Suprapubic skin (tissue), 4 donors: ENCODE measurements around the gene ABCC1. TPM values are rescaled to one million over a fixed set of nuclear protein-coding genes. Genes with fewer than 3 reads are reported as not detected.

ENCODE experiments used
- DNase-seq, 2 donors: peaks; one replicate each; pipeline ENCODE4 v3.0.0-alpha.2; 2019; ENCODE audit warnings: low spot score in 2 of 2
- H3K27ac ChIP-seq: fragments of 200-600 bp; sonication (generic); one replicate; pipeline ENCODE4 v1.5.1; 2019
- H3K27me3 ChIP-seq: fragments of 200-600 bp; sonication (generic); one replicate; pipeline ENCODE4 v1.5.1; 2019
- H3K36me3 ChIP-seq: fragments of 200-600 bp; sonication (generic); one replicate; pipeline ENCODE4 v1.5.1; 2019
- H3K4me1 ChIP-seq: fragments of 200-600 bp; sonication (generic); one replicate; pipeline ENCODE4 v1.5.1; 2019
- H3K4me3 ChIP-seq: fragments of 200-600 bp; sonication (generic); one replicate; pipeline ENCODE4 v1.5.1; 2019; ENCODE audit warnings: mild to moderate bottlenecking
- H3K9me3 ChIP-seq: fragments of 200-600 bp; sonication (generic); one replicate; pipeline ENCODE4 v1.5.1; 2019
- EP300 ChIP-seq: sonication (generic); formaldehyde crosslinking; IDR thresholded peaks from one replicate; pipeline ENCODE4 v1.6.1; 2017; ENCODE audit warnings: antibody characterized with exemption
- POLR2A ChIP-seq, 2 donors: fragments of 450-650 bp; IDR thresholded peaks; one replicate each; pipeline ENCODE4 v1.6.1; 2017; ENCODE audit warnings: antibody characterized with exemption in 2 of 2, mild to moderate bottlenecking in 2 of 2, moderate library complexity in 2 of 2
- POLR2AphosphoS5 ChIP-seq, 3 donors: sonication (generic); formaldehyde crosslinking; IDR thresholded peaks; one replicate each; pipeline ENCODE4 v1.6.1; 2017; ENCODE audit warnings: antibody characterized with exemption in 3 of 3
- WGBS: methylation state at CpG from one replicate; pipeline ENCODE4 v1.1.5; 2018; 5-methylcytosine and 5-hydroxymethylcytosine counted together
- total RNA-seq, 4 donors: library from RNA; depleted of rRNA; stranded (reverse); fragments of >200 nt; gene quantifications; one replicate each; pipeline ENCODE4 v1.1.0, GENCODE V29; 2016
- TF ChIP-seq, protein P1 (sequence below), 2 donors: fragments of 200-600 bp in 1 of 2; fragments of 450-650 bp in 1 of 2; sonication (generic) in 1 of 2; IDR thresholded peaks; one replicate each; pipeline ENCODE4 v1.5.1; 2016 to 2019; ENCODE audit warnings: antibody characterized with exemption in 2 of 2, mild to moderate bottlenecking in 1 of 2, moderate library complexity in 1 of 2

ABCC1 gene
- total RNA-seq, 4 donors from 2014 or later: 22.1 to 37.4 (median 27.2) TPM

DNA sequence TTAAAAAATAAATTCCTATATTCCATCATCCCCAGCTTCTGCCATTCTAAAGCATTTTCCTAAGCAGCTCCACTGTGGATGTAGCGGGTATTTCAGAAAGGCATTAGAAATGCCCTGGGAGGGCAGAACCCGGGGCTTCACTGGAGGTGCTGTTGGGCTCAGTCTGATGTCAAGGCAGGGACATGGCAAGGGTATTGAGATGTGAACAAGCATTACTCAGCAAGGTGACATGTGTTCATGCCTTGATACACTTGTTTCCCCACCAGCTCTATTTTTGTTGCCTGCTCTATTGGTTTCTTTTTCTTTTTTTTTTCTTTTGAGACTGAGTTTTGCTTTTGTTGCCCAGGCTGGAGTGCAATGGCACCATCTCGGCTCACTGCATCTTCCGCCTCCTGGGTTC lies 35.7 kb downstream of the ABCC1 start:
- no peak overlapping the region for H3K27ac ChIP-seq
- no peak for DNase-seq
- no peak for TF ChIP-seq EP300
- 91% methylated on average over 4 of the region's 4 CpGs for WGBS
- no peak overlapping the region for H3K4me3 ChIP-seq
- H3K36me3 ChIP-seq: no peaks in the 10 kb centered on the region
- peaks cover 5% of the 10 kb centered on the region for H3K9me3 ChIP-seq
- peaks cover 7% of the 10 kb centered on the region for H3K4me1 ChIP-seq
- no peaks in the 10 kb centered on the region for H3K27me3 ChIP-seq

DNA sequence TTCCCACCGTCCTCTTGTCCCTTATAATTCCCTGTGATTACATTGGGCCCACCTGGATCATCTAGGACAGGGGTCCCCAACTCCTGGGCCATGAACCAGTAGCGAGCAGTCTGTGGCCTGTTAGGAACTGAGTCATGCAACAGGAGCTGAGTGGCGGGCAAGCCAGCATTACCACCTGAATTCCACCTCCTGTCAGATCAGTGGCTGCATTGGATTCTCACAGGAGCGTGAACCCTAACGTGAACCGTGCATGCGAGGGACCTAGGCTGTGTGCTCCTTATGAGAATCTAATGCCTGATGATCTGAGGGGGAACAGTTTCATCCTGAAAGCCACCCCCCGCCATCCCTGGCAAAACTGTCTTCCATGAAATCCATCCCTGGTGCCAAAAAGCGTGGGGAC lies 36.8 kb downstream of the ABCC1 start:
- DNase-seq: no peak
- TF ChIP-seq, protein P1, sequence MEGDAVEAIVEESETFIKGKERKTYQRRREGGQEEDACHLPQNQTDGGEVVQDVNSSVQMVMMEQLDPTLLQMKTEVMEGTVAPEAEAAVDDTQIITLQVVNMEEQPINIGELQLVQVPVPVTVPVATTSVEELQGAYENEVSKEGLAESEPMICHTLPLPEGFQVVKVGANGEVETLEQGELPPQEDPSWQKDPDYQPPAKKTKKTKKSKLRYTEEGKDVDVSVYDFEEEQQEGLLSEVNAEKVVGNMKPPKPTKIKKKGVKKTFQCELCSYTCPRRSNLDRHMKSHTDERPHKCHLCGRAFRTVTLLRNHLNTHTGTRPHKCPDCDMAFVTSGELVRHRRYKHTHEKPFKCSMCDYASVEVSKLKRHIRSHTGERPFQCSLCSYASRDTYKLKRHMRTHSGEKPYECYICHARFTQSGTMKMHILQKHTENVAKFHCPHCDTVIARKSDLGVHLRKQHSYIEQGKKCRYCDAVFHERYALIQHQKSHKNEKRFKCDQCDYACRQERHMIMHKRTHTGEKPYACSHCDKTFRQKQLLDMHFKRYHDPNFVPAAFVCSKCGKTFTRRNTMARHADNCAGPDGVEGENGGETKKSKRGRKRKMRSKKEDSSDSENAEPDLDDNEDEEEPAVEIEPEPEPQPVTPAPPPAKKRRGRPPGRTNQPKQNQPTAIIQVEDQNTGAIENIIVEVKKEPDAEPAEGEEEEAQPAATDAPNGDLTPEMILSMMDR (IDR thresholded peaks at IDR 0.05): no peak
- TF ChIP-seq POLR2AphosphoS5 (IDR thresholded peaks at IDR 0.05) (no peak), EP300 (no peak), POLR2A (IDR thresholded peaks at IDR 0.05) (no peak)
- Histone ChIP-seq H3K27me3 (no peaks in the 10 kb centered on the region), H3K36me3 (no peaks in the 10 kb centered on the region), H3K4me1 (peaks cover 6% of the 10 kb centered on the region), H3K4me3 (no peak overlapping the region), H3K9me3 (peaks cover 5% of the 10 kb centered on the region), H3K27ac (no peak overlapping the region)
- 97% methylated on average over 9 of the region's 9 CpGs for WGBS

DNA sequence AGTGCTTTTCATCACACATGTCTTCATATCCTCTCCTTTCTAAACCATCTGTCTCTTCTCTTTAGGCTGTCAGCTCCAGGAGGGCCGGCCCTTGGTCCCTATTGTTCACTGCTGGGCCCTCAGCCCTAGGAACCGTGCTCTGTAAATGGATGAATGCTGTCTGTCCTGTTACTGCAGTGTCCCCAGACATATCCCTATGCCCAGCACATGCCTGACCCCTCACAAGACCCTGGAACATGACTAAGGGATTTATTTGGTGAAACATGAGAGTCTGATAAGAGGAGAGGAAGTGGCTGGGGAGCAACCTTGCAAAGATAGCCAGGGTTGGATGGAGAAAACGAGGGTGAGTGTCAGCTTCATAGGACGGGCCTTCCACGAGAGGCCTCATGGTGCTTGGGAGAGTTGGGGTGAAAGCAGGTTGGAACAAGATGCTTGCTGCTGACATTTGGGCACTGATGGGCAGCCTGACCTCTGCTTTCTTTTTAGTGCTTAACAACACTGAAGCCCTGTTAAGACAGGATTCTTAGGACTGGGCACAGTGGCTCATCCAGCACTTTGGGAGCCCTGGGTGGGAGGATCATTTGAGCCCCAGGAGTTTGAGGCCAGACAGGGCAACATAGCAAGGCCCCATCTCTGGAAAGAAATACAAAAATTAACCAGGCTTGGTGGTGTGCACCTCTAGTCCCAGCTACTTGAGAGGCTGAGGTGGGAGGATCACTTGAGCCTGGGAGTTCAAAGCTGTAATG lies 39.0 kb downstream of the ABCC1 start:
- no peak overlapping the region for H3K27ac ChIP-seq
- no peaks in the 10 kb centered on the region for H3K27me3 ChIP-seq
- no peaks in the 10 kb centered on the region for H3K9me3 ChIP-seq
- no peak for DNase-seq
- peaks cover 3% of the 10 kb centered on the region for H3K36me3 ChIP-seq
- 87% methylated on average over 5 of the region's 5 CpGs for WGBS
- H3K4me1 ChIP-seq: peaks cover 6% of the 10 kb centered on the region
- TF ChIP-seq EP300 (no peak), POLR2AphosphoS5 (IDR thresholded peaks at IDR 0.05) (no peak)
- TF ChIP-seq, protein P1 (IDR thresholded peaks at IDR 0.05): no peak
- H3K4me3 ChIP-seq: no peak overlapping the region

DNA sequence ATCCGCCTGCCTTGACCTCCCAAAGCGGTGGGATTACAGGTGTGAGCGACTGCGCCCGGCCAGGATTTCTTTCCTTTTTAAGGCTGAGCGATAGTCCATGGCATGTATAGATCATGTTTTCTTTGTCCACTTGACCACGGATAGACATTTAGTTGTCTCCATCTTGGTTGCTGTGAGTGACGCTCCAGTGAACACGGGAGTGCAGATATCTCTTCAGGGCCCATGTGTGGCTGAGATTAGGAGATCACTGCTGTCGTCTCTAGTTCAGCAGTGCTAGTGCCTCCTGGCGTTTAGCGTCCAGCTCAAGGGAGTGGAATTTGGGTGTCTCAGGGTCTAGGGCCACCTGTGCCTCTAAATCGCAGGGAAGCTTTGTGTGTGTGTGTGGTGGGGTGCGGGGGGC lies 41.5 kb downstream of the ABCC1 start:
- no peaks in the 10 kb centered on the region for H3K9me3 ChIP-seq
- H3K27ac ChIP-seq: no peak overlapping the region
- no peak for DNase-seq
- H3K4me1 ChIP-seq: peaks cover 14% of the 10 kb centered on the region
- TF ChIP-seq POLR2AphosphoS5 (IDR thresholded peaks at IDR 0.05) (no peak), EP300 (no peak)
- 95% methylated on average over 14 of the region's 14 CpGs for WGBS
- H3K4me3 ChIP-seq: no peak overlapping the region
- H3K27me3 ChIP-seq: no peaks in the 10 kb centered on the region
- H3K36me3 ChIP-seq: peaks cover 3% of the 10 kb centered on the region

DNA sequence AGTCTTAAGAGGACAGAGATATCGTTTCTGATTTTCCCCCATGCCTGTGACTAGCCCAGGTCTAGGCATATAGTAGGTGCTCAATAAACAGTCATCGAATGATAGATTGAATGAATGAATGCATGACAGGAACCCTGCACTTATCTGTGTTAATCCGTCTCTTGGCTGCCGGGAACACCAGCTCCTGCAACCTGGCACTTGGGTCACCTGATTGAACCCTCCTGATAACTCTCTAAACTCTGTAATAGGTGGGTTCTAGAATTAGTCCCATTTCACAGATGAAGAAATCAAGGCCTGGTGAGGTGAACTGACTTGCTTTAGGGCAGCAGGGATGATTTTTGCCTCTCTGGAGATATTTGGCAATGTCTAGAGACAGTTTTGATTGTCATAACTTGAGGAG lies 43.7 kb downstream of the ABCC1 start:
- Histone ChIP-seq H3K9me3 (no peaks in the 10 kb centered on the region), H3K4me1 (peaks cover 32% of the 10 kb centered on the region), H3K27me3 (no peaks in the 10 kb centered on the region), H3K4me3 (no peak overlapping the region), H3K27ac (no peak overlapping the region), H3K36me3 (peaks cover 3% of the 10 kb centered on the region)
- no peak for DNase-seq
- 96% methylated on average over 4 of the region's 4 CpGs for whole genome bisulfite sequencing
- TF ChIP-seq POLR2A (IDR thresholded peaks at IDR 0.05) (no peak), EP300 (no peak), POLR2AphosphoS5 (IDR thresholded peaks at IDR 0.05) (no peak)
- TF ChIP-seq, protein P1 (IDR thresholded peaks at IDR 0.05): no peak

DNA sequence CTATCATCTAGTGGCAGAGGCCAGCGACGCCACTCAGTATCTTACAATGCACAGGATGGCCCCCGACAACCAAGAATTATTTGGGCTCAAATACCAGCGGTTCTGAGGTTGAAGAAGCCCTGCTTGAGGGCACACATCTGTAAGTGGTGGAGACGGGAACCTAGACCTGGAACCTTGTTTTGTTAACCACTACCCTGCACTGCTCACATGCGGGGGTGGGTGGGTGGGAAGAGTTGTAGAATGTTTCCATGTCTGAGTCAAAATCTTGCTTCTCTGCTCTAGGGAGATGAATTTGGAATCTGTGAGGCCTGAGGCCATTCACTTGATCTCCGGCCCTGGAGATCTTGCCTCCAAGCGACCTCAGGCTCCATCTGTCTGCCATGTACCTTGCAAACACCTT lies 44.1 kb downstream of the ABCC1 start:
- no peak overlapping the region for H3K4me3 ChIP-seq
- peaks cover 36% of the 10 kb centered on the region for H3K4me1 ChIP-seq
- peaks cover 3% of the 10 kb centered on the region for H3K36me3 ChIP-seq
- TF ChIP-seq EP300 (no peak), POLR2AphosphoS5 (IDR thresholded peaks at IDR 0.05) (no peak), POLR2A (IDR thresholded peaks at IDR 0.05) (no peak)
- TF ChIP-seq, protein P1 (IDR thresholded peaks at IDR 0.05): no peak
- DNase-seq: no peak
- H3K27me3 ChIP-seq: no peaks in the 10 kb centered on the region
- WGBS: 89% methylated on average over 7 of the region's 8 CpGs
- no peaks in the 10 kb centered on the region for H3K9me3 ChIP-seq
- peak overlapping the region; percentile 36 for H3K27ac ChIP-seq
